Hepatocyte (in vitro differentiated cells): Measurements from ENCODE around the gene OSBPL6. TPM values are rescaled to one million over a fixed set of nuclear protein-coding genes. Genes with fewer than 3 reads are reported as not detected.

Experiments
- DNase-seq: peaks from one replicate; pipeline ENCODE4 v3.0.0-alpha.2; 2016; ENCODE audit warnings: low spot score
- H2AFZ ChIP-seq: fragments of 200-600 bp; sonication (generic); 2 replicates; pipeline ENCODE4 v1.6.0; 2016; ENCODE audit warnings: antibody characterized with exemption, mild to moderate bottlenecking
- H3K27ac ChIP-seq: fragments of 200-600 bp; sonication (generic); 2 replicates; pipeline ENCODE4 v1.5.1; 2016; ENCODE audit warnings: mild to moderate bottlenecking
- H3K27me3 ChIP-seq: fragments of 200-600 bp; sonication (generic); 2 replicates; pipeline ENCODE4 v1.6.1; 2016
- H3K36me3 ChIP-seq: fragments of 200-600 bp; sonication (generic); replicated peaks from 2 replicates; pipeline ENCODE4 v1.5.1; 2016; ENCODE audit warnings: low read depth; ENCODE audit not compliant: insufficient read depth
- H3K4me1 ChIP-seq: fragments of 200-600 bp; sonication (generic); 2 replicates; pipeline ENCODE4 v1.5.1; 2016; ENCODE audit warnings: mild to moderate bottlenecking, moderate library complexity; ENCODE audit not compliant: insufficient read depth
- H3K4me2 ChIP-seq: fragments of 200-600 bp; sonication (generic); 2 replicates; pipeline ENCODE4 v1.6.0; 2016
- H3K4me3 ChIP-seq: fragments of 200-600 bp; sonication (generic); 2 replicates; pipeline ENCODE4 v1.5.1; 2016; ENCODE audit warnings: mild to moderate bottlenecking
- H3K79me2 ChIP-seq: fragments of 200-600 bp; sonication (generic); 2 replicates; pipeline ENCODE4 v1.6.0; 2017; ENCODE audit warnings: mild to moderate bottlenecking
- H3K9me2 ChIP-seq: fragments of 200-600 bp; sonication (generic); replicated peaks from 2 replicates; pipeline ENCODE4 v1.6.0; 2017; ENCODE audit warnings: mild to moderate bottlenecking; ENCODE audit not compliant: insufficient read depth
- H3K9me3 ChIP-seq: fragments of 200-600 bp; sonication (generic); 2 replicates; pipeline ENCODE4 v1.5.1; 2016; ENCODE audit warnings: low read depth, mild to moderate bottlenecking
- H4K20me1 ChIP-seq: fragments of 200-600 bp; sonication (generic); 2 replicates; pipeline ENCODE4 v1.6.0; 2016; ENCODE audit warnings: mild to moderate bottlenecking; ENCODE audit not compliant: insufficient read depth, poor library complexity, severe bottlenecking
- CTCF ChIP-seq: fragments of 200-600 bp; sonication (generic); IDR thresholded peaks from 2 replicates; pipeline ENCODE4 v1.5.1; 2016; ENCODE audit warnings: antibody characterized with exemption, mild to moderate bottlenecking; ENCODE audit not compliant: poor library complexity
- EZH2 ChIP-seq: fragments of 200-600 bp; sonication (generic); IDR thresholded peaks from 2 replicates; pipeline ENCODE4 v1.6.1; 2016; ENCODE audit warnings: antibody characterized with exemption, mild to moderate bottlenecking, borderline replicate concordance
- EZH2phosphoT487 ChIP-seq: fragments of 200-600 bp; sonication (generic); IDR thresholded peaks from one replicate; pipeline ENCODE4 v1.6.1; 2018; ENCODE audit warnings: antibody characterized with exemption, mild to moderate bottlenecking, low read depth, moderate library complexity; ENCODE audit not compliant: unreplicated experiment, severe bottlenecking
- WGBS: methylation state at CpG from one replicate; pipeline ENCODE4 v1.1.6; 2016; ENCODE audit warnings: low lambda C conversion rate; ENCODE audit errors: missing lambda C conversion rate; 5-methylcytosine and 5-hydroxymethylcytosine counted together
- polyA plus RNA-seq: library from polyadenylated mRNA; unstranded; fragments of >200 nt; fragmentation: Nextera tagmentation; extraction: Ambion mirVana; gene quantifications from 2 replicates; pipeline ENCODE4 v1.2.1, GENCODE V29; 2016
- total RNA-seq: library from RNA; depleted of rRNA; stranded (reverse); fragments of >200 nt; gene quantifications from 2 replicates; pipeline ENCODE4 v1.2.3, GENCODE V29; 2014

OSBPL6 gene
- total and polyA plus RNA-seq, 2 experiments from 2014 or later: 2.5 to 3.0 TPM

GRCh38 chr2:178295115-178295514, 100.8 kb downstream of the OSBPL6 start:
- TF ChIP-seq EZH2phosphoT487 (no peak), EZH2 (no peak), CTCF (no peak)
- Histone ChIP-seq H3K9me3 (no peaks in the 10 kb centered on the region), H3K36me3 (no peaks in the 10 kb centered on the region), H3K27ac (no peak overlapping the region), H3K4me3 (no peak overlapping the region), H4K20me1 (no peaks in the 10 kb centered on the region), H3K9me2 (no peaks in the 10 kb centered on the region), H2AFZ (no peak overlapping the region), H3K79me2 (no peaks in the 10 kb centered on the region), H3K27me3 (no peaks in the 10 kb centered on the region), H3K4me1 (no peaks in the 10 kb centered on the region), H3K4me2 (no peak overlapping the region)
- peak; percentile 17 for DNase-seq
- 69% methylated on average over 4 of the region's 4 CpGs for WGBS

GRCh38 chr2:178295906-178296305, 101.6 kb downstream of the OSBPL6 start:
- H2AFZ ChIP-seq: no peak overlapping the region
- no peaks in the 10 kb centered on the region for H3K4me1 ChIP-seq
- no peaks in the 10 kb centered on the region for H3K27me3 ChIP-seq
- H3K9me2 ChIP-seq: no peaks in the 10 kb centered on the region
- no peaks in the 10 kb centered on the region for H3K36me3 ChIP-seq
- no peak overlapping the region for H3K27ac ChIP-seq
- H3K4me3 ChIP-seq: no peak overlapping the region
- no peaks in the 10 kb centered on the region for H4K20me1 ChIP-seq
- no peaks in the 10 kb centered on the region for H3K79me2 ChIP-seq
- DNase-seq: no peak
- H3K9me3 ChIP-seq: no peaks in the 10 kb centered on the region
- 89% methylated on average over 3 of the region's 3 CpGs for WGBS
- TF ChIP-seq EZH2phosphoT487 (no peak), EZH2 (no peak), CTCF (no peak)
- no peak overlapping the region for H3K4me2 ChIP-seq

GRCh38 chr2:178296394-178297090, 102.2 kb downstream of the OSBPL6 start:
- DNase-seq: no peak
- no peak overlapping the region for H3K4me2 ChIP-seq
- no peaks in the 10 kb centered on the region for H4K20me1 ChIP-seq
- H3K9me2 ChIP-seq: no peaks in the 10 kb centered on the region
- TF ChIP-seq EZH2phosphoT487 (no peak), EZH2 (no peak), CTCF (no peak)
- H3K27ac ChIP-seq: no peak overlapping the region
- no peak overlapping the region for H2AFZ ChIP-seq
- H3K4me3 ChIP-seq: no peak overlapping the region
- H3K4me1 ChIP-seq: no peaks in the 10 kb centered on the region
- no peaks in the 10 kb centered on the region for H3K79me2 ChIP-seq
- H3K36me3 ChIP-seq: no peaks in the 10 kb centered on the region
- H3K27me3 ChIP-seq: no peaks in the 10 kb centered on the region
- WGBS: 93% methylated on average over 5 of the region's 5 CpGs
- H3K9me3 ChIP-seq: no peaks in the 10 kb centered on the region
